HEK293 (cell line): ENCODE measurements around the gene TMEM234.

Experiments
- CTCF ChIA-PET: fragments of 350-600 bp; formaldehyde crosslinking; extraction: SDS; loops from one replicate; lab custom pipeline; 2021; ENCODE audit warnings: antibody characterized with exemption; lab: Yijun Ruan, JAX
- POLR2A ChIA-PET: fragments of 300-600 bp; formaldehyde crosslinking; extraction: SDS; loops from one replicate; lab custom pipeline; 2020; ENCODE audit warnings: antibody characterized with exemption, inconsistent platforms; lab: Yijun Ruan, JAX
- H3K27ac ChIP-seq: fragments of 200-500 bp; sonication (Bioruptor generic); 2 replicates; pipeline ENCODE4 v1.5.1; 2014; ENCODE audit warnings: low read depth, low read length, control low read depth, inconsistent platforms; ENCODE audit errors: extremely low read depth
- H3K36me3 ChIP-seq, 2 experiments: fragments of 200-500 bp in 1 of 2; sonication (Bioruptor generic) in 1 of 2; 1 replicate in 1 of 2; 2 replicates in 1 of 2; pipeline ENCODE4 v1.5.1; 2014 to 2017; ENCODE audit warnings: inconsistent platforms in 2 of 2, low read length in 2 of 2; ENCODE audit not compliant: control insufficient read depth in 2 of 2, insufficient read depth in 1 of 2
- H3K4me1 ChIP-seq: fragments of 200-500 bp; sonication (Bioruptor generic); 2 replicates; pipeline ENCODE4 v1.5.1; 2014; ENCODE audit warnings: mild to moderate bottlenecking, low read length, inconsistent platforms; ENCODE audit not compliant: control insufficient read depth, insufficient read depth
- H3K4me3 ChIP-seq: 2 replicates; pipeline ENCODE4 v1.5.1; 2011; ENCODE audit warnings: low read depth, mild to moderate bottlenecking, control low read depth, low read length, moderate library complexity
- H3K9me3 ChIP-seq: fragments of 200-500 bp; sonication (Bioruptor generic); 2 replicates; pipeline ENCODE4 v1.5.1; 2014; ENCODE audit warnings: low read depth, low read length, inconsistent platforms; ENCODE audit not compliant: control insufficient read depth, insufficient read depth
- HOXC10 ChIP-seq: sonication (generic); formaldehyde crosslinking; IDR thresholded peaks from 2 replicates; pipeline ENCODE4 v1.8.1; 2023; ENCODE audit warnings: mild to moderate bottlenecking, missing genetic modification reagents
- SCRT1 ChIP-seq: fragments of 450-650 bp; formaldehyde crosslinking; IDR thresholded peaks from 2 replicates; pipeline ENCODE4 v1.5.1; 2016; ENCODE audit warnings: missing biosample characterization, missing genetic modification characterization, borderline replicate concordance
- SCRT2 ChIP-seq: fragments of 450-650 bp; formaldehyde crosslinking; IDR thresholded peaks from 2 replicates; pipeline ENCODE4 v1.5.1; 2016; ENCODE audit warnings: missing biosample characterization, missing genetic modification characterization
- ZNF132 ChIP-seq: fragments of 450-650 bp; formaldehyde crosslinking; IDR thresholded peaks from 2 replicates; pipeline ENCODE4 v1.5.1; 2017; ENCODE audit warnings: missing biosample characterization, missing genetic modification characterization, borderline replicate concordance
- ZNF423 ChIP-seq: fragments of 450-650 bp; formaldehyde crosslinking; IDR thresholded peaks from 2 replicates; pipeline ENCODE4 v1.5.1; 2016; ENCODE audit warnings: missing biosample characterization, missing genetic modification characterization
- ZNF645 ChIP-seq: fragments of 450-650 bp; formaldehyde crosslinking; IDR thresholded peaks from 2 replicates; pipeline ENCODE4; 2016; ENCODE audit warnings: missing biosample characterization, missing genetic modification characterization
- ZNF660 ChIP-seq: fragments of 450-650 bp; IDR thresholded peaks from 2 replicates; pipeline ENCODE4 v1.5.1; 2018; ENCODE audit warnings: missing biosample characterization, mild to moderate bottlenecking, missing genetic modification characterization
- ZNF791 ChIP-seq: fragments of 450-650 bp; formaldehyde crosslinking; IDR thresholded peaks from 2 replicates; pipeline ENCODE4 v1.5.1; 2016; ENCODE audit warnings: missing biosample characterization, missing genetic modification characterization
- ZNF792 ChIP-seq: fragments of 450-650 bp; formaldehyde crosslinking; IDR thresholded peaks from 2 replicates; pipeline ENCODE4 v1.5.1; 2016; ENCODE audit warnings: missing biosample characterization, missing genetic modification characterization
- TF ChIP-seq, protein P1 (sequence below): fragments of 450-650 bp; IDR thresholded peaks from 2 replicates; pipeline ENCODE4 v1.5.1; 2018; ENCODE audit warnings: missing biosample characterization, missing genetic modification characterization
- TF ChIP-seq, protein P2 (sequence below): fragments of 450-650 bp; formaldehyde crosslinking; IDR thresholded peaks from 2 replicates; pipeline ENCODE4 v1.5.1; 2017; ENCODE audit warnings: missing biosample characterization, mild to moderate bottlenecking, missing genetic modification characterization, moderate library complexity
- TF ChIP-seq, protein P3 (sequence below): fragments of 450-650 bp; formaldehyde crosslinking; IDR thresholded peaks from 2 replicates; pipeline ENCODE4 v1.5.1; 2016; ENCODE audit warnings: missing biosample characterization, missing genetic modification characterization
- TF ChIP-seq, protein P4 (sequence below): fragments of 450-650 bp; formaldehyde crosslinking; IDR thresholded peaks from 2 replicates; pipeline ENCODE4 v1.5.1; 2016; ENCODE audit warnings: missing biosample characterization, missing genetic modification characterization
- TF ChIP-seq, protein P5 (sequence below): fragments of 450-650 bp; formaldehyde crosslinking; IDR thresholded peaks from 2 replicates; pipeline ENCODE4 v1.5.1; 2016; ENCODE audit warnings: missing biosample characterization, missing genetic modification characterization, low read depth

Gene TMEM234

GRCh38 chr1:32220746-32221580 is 1.2 kb downstream of the TMEM234 start:
- ChIA-PET CTCF (interaction anchor here (0.6 to 2.0 kb wide), 4 partner anchors 10 to 193 kb away, joined by 3 to 7 read pairs (median 4); partner anchors contain the start of gene CCDC28B), POLR2A (interaction anchor here (0.8 to 1.2 kb wide), 2 partner anchors 8 to 28 kb away, joined by 3 read pairs; no protein-coding TSS in a partner anchor)
- TF ChIP-seq ZNF792 (tag by site-specific recombination), result no peak
- peak; percentile 98 for TF ChIP-seq SCRT2 (tag by site-specific recombination)
- no peak for TF ChIP-seq ZNF645
- TF ChIP-seq ZNF132, result no peak
- TF ChIP-seq, protein P1, sequence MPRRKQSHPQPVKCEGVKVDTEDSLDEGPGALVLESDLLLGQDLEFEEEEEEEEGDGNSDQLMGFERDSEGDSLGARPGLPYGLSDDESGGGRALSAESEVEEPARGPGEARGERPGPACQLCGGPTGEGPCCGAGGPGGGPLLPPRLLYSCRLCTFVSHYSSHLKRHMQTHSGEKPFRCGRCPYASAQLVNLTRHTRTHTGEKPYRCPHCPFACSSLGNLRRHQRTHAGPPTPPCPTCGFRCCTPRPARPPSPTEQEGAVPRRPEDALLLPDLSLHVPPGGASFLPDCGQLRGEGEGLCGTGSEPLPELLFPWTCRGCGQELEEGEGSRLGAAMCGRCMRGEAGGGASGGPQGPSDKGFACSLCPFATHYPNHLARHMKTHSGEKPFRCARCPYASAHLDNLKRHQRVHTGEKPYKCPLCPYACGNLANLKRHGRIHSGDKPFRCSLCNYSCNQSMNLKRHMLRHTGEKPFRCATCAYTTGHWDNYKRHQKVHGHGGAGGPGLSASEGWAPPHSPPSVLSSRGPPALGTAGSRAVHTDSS (tag by site-specific recombination), result no peak
- TF ChIP-seq HOXC10 (CRISPR knock-in tag), result no peak
- peak; percentile 78 for TF ChIP-seq SCRT1
- TF ChIP-seq, protein P2, sequence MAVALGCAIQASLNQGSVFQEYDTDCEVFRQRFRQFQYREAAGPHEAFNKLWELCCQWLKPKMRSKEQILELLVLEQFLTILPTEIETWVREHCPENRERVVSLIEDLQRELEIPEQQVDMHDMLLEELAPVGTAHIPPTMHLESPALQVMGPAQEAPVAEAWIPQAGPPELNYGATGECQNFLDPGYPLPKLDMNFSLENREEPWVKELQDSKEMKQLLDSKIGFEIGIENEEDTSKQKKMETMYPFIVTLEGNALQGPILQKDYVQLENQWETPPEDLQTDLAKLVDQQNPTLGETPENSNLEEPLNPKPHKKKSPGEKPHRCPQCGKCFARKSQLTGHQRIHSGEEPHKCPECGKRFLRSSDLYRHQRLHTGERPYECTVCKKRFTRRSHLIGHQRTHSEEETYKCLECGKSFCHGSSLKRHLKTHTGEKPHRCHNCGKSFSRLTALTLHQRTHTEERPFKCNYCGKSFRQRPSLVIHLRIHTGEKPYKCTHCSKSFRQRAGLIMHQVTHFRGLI, result no peak
- TF ChIP-seq, protein P3, sequence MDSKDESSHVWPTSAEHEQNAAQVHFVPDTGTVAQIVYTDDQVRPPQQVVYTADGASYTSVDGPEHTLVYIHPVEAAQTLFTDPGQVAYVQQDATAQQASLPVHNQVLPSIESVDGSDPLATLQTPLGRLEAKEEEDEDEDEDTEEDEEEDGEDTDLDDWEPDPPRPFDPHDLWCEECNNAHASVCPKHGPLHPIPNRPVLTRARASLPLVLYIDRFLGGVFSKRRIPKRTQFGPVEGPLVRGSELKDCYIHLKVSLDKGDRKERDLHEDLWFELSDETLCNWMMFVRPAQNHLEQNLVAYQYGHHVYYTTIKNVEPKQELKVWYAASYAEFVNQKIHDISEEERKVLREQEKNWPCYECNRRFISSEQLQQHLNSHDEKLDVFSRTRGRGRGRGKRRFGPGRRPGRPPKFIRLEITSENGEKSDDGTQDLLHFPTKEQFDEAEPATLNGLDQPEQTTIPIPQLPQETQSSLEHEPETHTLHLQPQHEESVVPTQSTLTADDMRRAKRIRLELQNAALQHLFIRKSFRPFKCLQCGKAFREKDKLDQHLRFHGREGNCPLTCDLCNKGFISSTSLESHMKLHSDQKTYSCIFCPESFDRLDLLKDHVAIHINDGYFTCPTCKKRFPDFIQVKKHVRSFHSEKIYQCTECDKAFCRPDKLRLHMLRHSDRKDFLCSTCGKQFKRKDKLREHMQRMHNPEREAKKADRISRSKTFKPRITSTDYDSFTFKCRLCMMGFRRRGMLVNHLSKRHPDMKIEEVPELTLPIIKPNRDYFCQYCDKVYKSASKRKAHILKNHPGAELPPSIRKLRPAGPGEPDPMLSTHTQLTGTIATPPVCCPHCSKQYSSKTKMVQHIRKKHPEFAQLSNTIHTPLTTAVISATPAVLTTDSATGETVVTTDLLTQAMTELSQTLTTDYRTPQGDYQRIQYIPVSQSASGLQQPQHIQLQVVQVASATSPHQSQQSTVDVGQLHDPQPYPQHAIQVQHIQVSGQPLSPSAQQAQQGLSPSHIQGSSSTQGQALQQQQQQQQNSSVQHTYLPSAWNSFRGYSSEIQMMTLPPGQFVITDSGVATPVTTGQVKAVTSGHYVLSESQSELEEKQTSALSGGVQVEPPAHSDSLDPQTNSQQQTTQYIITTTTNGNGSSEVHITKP, result no peak
- TF ChIP-seq ZNF423 (tag by site-specific recombination), result no peak
- no peak for TF ChIP-seq ZNF660 (tag by site-specific recombination)
- TF ChIP-seq, protein P4, sequence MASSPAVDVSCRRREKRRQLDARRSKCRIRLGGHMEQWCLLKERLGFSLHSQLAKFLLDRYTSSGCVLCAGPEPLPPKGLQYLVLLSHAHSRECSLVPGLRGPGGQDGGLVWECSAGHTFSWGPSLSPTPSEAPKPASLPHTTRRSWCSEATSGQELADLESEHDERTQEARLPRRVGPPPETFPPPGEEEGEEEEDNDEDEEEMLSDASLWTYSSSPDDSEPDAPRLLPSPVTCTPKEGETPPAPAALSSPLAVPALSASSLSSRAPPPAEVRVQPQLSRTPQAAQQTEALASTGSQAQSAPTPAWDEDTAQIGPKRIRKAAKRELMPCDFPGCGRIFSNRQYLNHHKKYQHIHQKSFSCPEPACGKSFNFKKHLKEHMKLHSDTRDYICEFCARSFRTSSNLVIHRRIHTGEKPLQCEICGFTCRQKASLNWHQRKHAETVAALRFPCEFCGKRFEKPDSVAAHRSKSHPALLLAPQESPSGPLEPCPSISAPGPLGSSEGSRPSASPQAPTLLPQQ (tag by site-specific recombination), result no peak
- TF ChIP-seq ZNF791 (tag by site-specific recombination), result no peak
- TF ChIP-seq, protein P5, sequence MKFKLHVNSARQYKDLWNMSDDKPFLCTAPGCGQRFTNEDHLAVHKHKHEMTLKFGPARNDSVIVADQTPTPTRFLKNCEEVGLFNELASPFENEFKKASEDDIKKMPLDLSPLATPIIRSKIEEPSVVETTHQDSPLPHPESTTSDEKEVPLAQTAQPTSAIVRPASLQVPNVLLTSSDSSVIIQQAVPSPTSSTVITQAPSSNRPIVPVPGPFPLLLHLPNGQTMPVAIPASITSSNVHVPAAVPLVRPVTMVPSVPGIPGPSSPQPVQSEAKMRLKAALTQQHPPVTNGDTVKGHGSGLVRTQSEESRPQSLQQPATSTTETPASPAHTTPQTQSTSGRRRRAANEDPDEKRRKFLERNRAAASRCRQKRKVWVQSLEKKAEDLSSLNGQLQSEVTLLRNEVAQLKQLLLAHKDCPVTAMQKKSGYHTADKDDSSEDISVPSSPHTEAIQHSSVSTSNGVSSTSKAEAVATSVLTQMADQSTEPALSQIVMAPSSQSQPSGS (tag by site-specific recombination), result no peak
- peak overlapping the region; percentile 34; the same call in 1 of the 2 replicates for H3K27ac ChIP-seq
- no peaks in the 10 kb centered on the region for H3K9me3 ChIP-seq
- peaks cover 2% of the 10 kb centered on the region; the same call in 1 of the 2 replicates for H3K4me1 ChIP-seq
- peak overlapping the region; percentile 83 for H3K4me3 ChIP-seq
- H3K36me3 ChIP-seq, result peaks cover 12 to 70% of the 10 kb centered on the region in 2 experiments; a peak in 2 of 3 replicates
